HepG2 (cell line): ENCODE results near the gene FAM13B. TPM values are rescaled to one million over a fixed set of nuclear protein-coding genes. Genes with fewer than 3 reads are reported as not detected.

Experiments
- EEA1 ChIP-seq: sonication (generic); formaldehyde crosslinking; IDR thresholded peaks from 2 replicates; pipeline ENCODE4 v1.5.1; 2020; ENCODE audit warnings: mild to moderate bottlenecking, missing genetic modification reagents, borderline replicate concordance
- FOXA3 ChIP-seq: IDR thresholded peaks from 2 replicates; pipeline ENCODE4 v1.6.1; 2016; ENCODE audit warnings: missing genetic modification reagents, missing compliant biosample characterization
- FOXK1 ChIP-seq: sonication (generic); formaldehyde crosslinking; IDR thresholded peaks from 2 replicates; pipeline ENCODE4 v1.4.0; 2020; ENCODE audit warnings: low read depth, missing genetic modification reagents, borderline replicate concordance
- FUBP1 ChIP-seq: sonication (generic); formaldehyde crosslinking; IDR thresholded peaks from 2 replicates; pipeline ENCODE4 v1.5.1; 2020; ENCODE audit warnings: missing genetic modification reagents, mild to moderate bottlenecking, borderline replicate concordance
- HMG20A ChIP-seq: IDR thresholded peaks from 2 replicates; pipeline ENCODE4 v1.6.1; 2016; ENCODE audit warnings: borderline replicate concordance
- KDM4B ChIP-seq: sonication (generic); formaldehyde crosslinking; IDR thresholded peaks from 2 replicates; pipeline ENCODE4 v1.4.0; 2020; ENCODE audit warnings: missing genetic modification reagents
- KLF16 ChIP-seq, 2 experiments: sonication (generic) in 1 of 2; formaldehyde crosslinking in 1 of 2; IDR thresholded peaks; 2 replicates each; pipeline versions ENCODE4 v1.6.1 to v1.8.0; 2016 to 2023; ENCODE audit warnings: missing genetic modification reagents in 2 of 2, missing compliant biosample characterization in 1 of 2
- LCORL ChIP-seq, 2 experiments: fragments of 450-650 bp in 1 of 2; sonication (generic) in 1 of 2; formaldehyde crosslinking in 1 of 2; IDR thresholded peaks; 2 replicates each; pipeline versions ENCODE4 v1.5.0 to v1.6.1; 2017 to 2020; ENCODE audit warnings: antibody characterized with exemption in 1 of 2, missing genetic modification reagents in 1 of 2
- NCOR1 ChIP-seq: fragments of 200-600 bp; sonication (generic); IDR thresholded peaks from 2 replicates; pipeline ENCODE4 v1.7.0; 2017; ENCODE audit warnings: antibody characterized with exemption, low read length, borderline replicate concordance
- PHF5A ChIP-seq: IDR thresholded peaks from one replicate; pipeline ENCODE4 v1.6.1; 2018; ENCODE audit warnings: low read depth, missing genetic modification reagents; ENCODE audit not compliant: unreplicated experiment
- TEAD3 ChIP-seq: optimal IDR thresholded peaks from 2 replicates; pipeline ENCODE3; 2016; ENCODE audit warnings: borderline replicate concordance
- YEATS4 ChIP-seq: sonication (generic); formaldehyde crosslinking; IDR thresholded peaks from 2 replicates; pipeline ENCODE4 v1.4.0; 2020; ENCODE audit warnings: missing genetic modification reagents, borderline replicate concordance
- ZBTB3 ChIP-seq: sonication (generic); formaldehyde crosslinking; IDR thresholded peaks from 2 replicates; pipeline ENCODE4 v1.4.0; 2020; ENCODE audit warnings: low read depth, mild to moderate bottlenecking, moderate library complexity, missing genetic modification reagents, borderline replicate concordance
- ZBTB39 ChIP-seq: sonication (generic); formaldehyde crosslinking; IDR thresholded peaks from 2 replicates; pipeline ENCODE4 v1.5.0; 2020; ENCODE audit warnings: missing genetic modification reagents
- ZBTB44 ChIP-seq: sonication (generic); formaldehyde crosslinking; IDR thresholded peaks from 2 replicates; pipeline ENCODE4 v1.4.0; 2020; ENCODE audit warnings: missing genetic modification reagents
- ZNF44 ChIP-seq: sonication (generic); formaldehyde crosslinking; IDR thresholded peaks from 2 replicates; pipeline ENCODE4 v1.5.1; 2020; ENCODE audit warnings: mild to moderate bottlenecking, missing genetic modification reagents
- ZNF441 ChIP-seq: sonication (generic); formaldehyde crosslinking; IDR thresholded peaks from 2 replicates; pipeline ENCODE4 v1.7.0; 2021; ENCODE audit warnings: missing genetic modification reagents, borderline replicate concordance
- ZSCAN12 ChIP-seq: sonication (generic); formaldehyde crosslinking; IDR thresholded peaks from 2 replicates; pipeline ENCODE4 v1.9.0; 2021; ENCODE audit warnings: mild to moderate bottlenecking, missing genetic modification reagents
- polyA plus RNA-seq, 8 experiments: library from polyadenylated mRNA; depleted of rRNA in 3 of 8; stranded (reverse) in 7 of 8; unstranded in 1 of 8; fragments of >200 nt; fragmentation: Illumina TruSeq in 4 of 8; extraction: Trizol in 4 of 8; gene quantifications; 2 replicates each; pipeline versions ENCODE4 v1.2.1 to v1.2.3, GENCODE V29; 2011 to 2016; ENCODE audit warnings: low read depth in 4 of 8, missing spikeins in 1 of 8, mixed read lengths in 1 of 8; ENCODE audit not compliant: insufficient read depth in 1 of 8
- total RNA-seq, 5 experiments: library from RNA; depleted of rRNA; stranded (reverse); fragments of >200 nt; fragmentation: Illumina TruSeq; extraction: Trizol; gene quantifications; 2 replicates each; pipeline ENCODE4 v1.2.3, GENCODE V29; 2016; ENCODE audit warnings: low read depth in 1 of 5

FAM13B gene
- total and polyA plus RNA-seq, 2 of the 13 experiments (the other 11 are each of a cell fraction or from before 2014, with no cell fraction given): 6.9 to 11.5 TPM

- TF ChIP-seq TEAD3 (CRISPR knock-in tag) (peak; percentile 61), PHF5A (CRISPR knock-in tag) (peak; percentile 53), EEA1 (CRISPR knock-in tag) (no peak), FOXA3 (CRISPR knock-in tag) (peak; percentile 64; the same call in 1 of the 2 replicates), NCOR1 (no peak), ZBTB44 (CRISPR knock-in tag) (no peak), KDM4B (CRISPR knock-in tag) (no peak), YEATS4 (no peak), HMG20A (CRISPR knock-in tag) (no peak; the same call in 1 of the 2 replicates), FUBP1 (no peak), ZNF44 (no peak), ZBTB3 (CRISPR knock-in tag) (no peak), ZBTB39 (CRISPR knock-in tag) (no peak), FOXK1 (CRISPR knock-in tag) (peak; percentile 51; the same call in 1 of the 2 replicates), ZNF441 (CRISPR knock-in tag) (peak; percentile 67; the same call in 1 of the 2 replicates), KLF16 (CRISPR knock-in tag; IDR thresholded peaks at IDR 0.05) (0 out of 4 replicates have a peak, but pooled peaks of 1 of the 2 experiments have one; percentile 25), LCORL (IDR thresholded peaks at IDR 0.05) (no peak), LCORL (CRISPR knock-in tag; IDR thresholded peaks at IDR 0.05) (0 out of 2 replicates have a peak, but pooled peaks have one; percentile 36), ZSCAN12 (CRISPR knock-in tag) (no peak)
Observed at GRCh38 chr5:138035605-138036537, 3.0 kb upstream of the FAM13B start (continued).
